HepG2 (cell line): ENCODE results near the gene TAF6L. TPM values are rescaled to one million over a fixed set of nuclear protein-coding genes. Genes with fewer than 3 reads are reported as not detected.

Experiments
- DPF2 ChIP-seq: sonication (generic); formaldehyde crosslinking; IDR thresholded peaks from 2 replicates; pipeline ENCODE4 v1.4.0; 2020; ENCODE audit warnings: mild to moderate bottlenecking, low read depth, missing genetic modification reagents, borderline replicate concordance
- FOSL1 ChIP-seq: sonication (generic); formaldehyde crosslinking; IDR thresholded peaks from 2 replicates; pipeline ENCODE4 v1.9.0; 2021; ENCODE audit warnings: missing genetic modification reagents, borderline replicate concordance
- GATAD1 ChIP-seq: IDR thresholded peaks from 2 replicates; pipeline ENCODE4 v1.6.1; 2016; ENCODE audit warnings: missing genetic modification reagents, missing compliant biosample characterization
- JUND ChIP-seq: sonication (generic); formaldehyde crosslinking; IDR thresholded peaks from 2 replicates; pipeline ENCODE4 v1.8.0; 2022; ENCODE audit warnings: mild to moderate bottlenecking, missing genetic modification reagents
- KLF12 ChIP-seq: sonication (generic); formaldehyde crosslinking; IDR thresholded peaks from 2 replicates; pipeline ENCODE4 v1.4.0; 2020; ENCODE audit warnings: missing genetic modification reagents, borderline replicate concordance
- MAZ ChIP-seq, 2 experiments: sonication (generic) in 1 of 2; formaldehyde crosslinking in 1 of 2; IDR thresholded peaks; 2 replicates each; pipeline versions ENCODE4 v1.5.0 to v1.6.1; 2012 to 2020; ENCODE audit warnings: low read depth in 2 of 2, mild to moderate bottlenecking in 2 of 2, borderline replicate concordance in 1 of 2, improper control_type of control experiment in 1 of 2, low read length in 1 of 2, missing genetic modification reagents in 1 of 2, moderate library complexity in 1 of 2
- PAWR ChIP-seq: sonication (generic); formaldehyde crosslinking; IDR thresholded peaks from 2 replicates; pipeline ENCODE4 v1.4.0; 2020; ENCODE audit warnings: missing genetic modification reagents, mild to moderate bottlenecking, borderline replicate concordance
- PHF8 ChIP-seq: sonication (generic); formaldehyde crosslinking; IDR thresholded peaks from 2 replicates; pipeline ENCODE4 v1.5.0; 2020; ENCODE audit warnings: missing genetic modification reagents
- POGZ ChIP-seq: sonication (generic); formaldehyde crosslinking; IDR thresholded peaks from 2 replicates; pipeline ENCODE4 v1.4.0; 2020; ENCODE audit warnings: mild to moderate bottlenecking, missing genetic modification reagents
- RARA ChIP-seq: IDR thresholded peaks from 2 replicates; pipeline ENCODE4 v1.6.1; 2016; ENCODE audit warnings: missing genetic modification reagents, missing compliant biosample characterization
- RBFOX2 ChIP-seq: fragments of 200-400 bp; formaldehyde crosslinking; IDR thresholded peaks from 2 replicates; pipeline ENCODE4 v1.6.1; 2017; ENCODE audit warnings: low read depth, mild to moderate bottlenecking, low read length
- SAP130 ChIP-seq: IDR thresholded peaks from 2 replicates; pipeline ENCODE4 v1.6.1; 2016; ENCODE audit warnings: low read depth
- SMARCC2 ChIP-seq: fragments of 450-650 bp; IDR thresholded peaks from 2 replicates; pipeline ENCODE4 v1.6.1; 2017; ENCODE audit warnings: antibody characterized with exemption, mild to moderate bottlenecking
- ZFP82 ChIP-seq: sonication (generic); formaldehyde crosslinking; IDR thresholded peaks from 2 replicates; pipeline ENCODE4 v1.5.1; 2020; ENCODE audit warnings: mild to moderate bottlenecking, missing genetic modification reagents, borderline replicate concordance
- ZMAT3 ChIP-seq: sonication (generic); formaldehyde crosslinking; conservative IDR thresholded peaks from 2 replicates; pipeline ENCODE4 v1.7.0; 2021; ENCODE audit warnings: missing genetic modification reagents
- ZNF138 ChIP-seq: sonication (generic); formaldehyde crosslinking; IDR thresholded peaks from 2 replicates; pipeline ENCODE4 v1.5.0; 2020; ENCODE audit warnings: mild to moderate bottlenecking, low read depth, missing genetic modification reagents
- ZNF235 ChIP-seq: sonication (generic); formaldehyde crosslinking; IDR thresholded peaks from 2 replicates; pipeline ENCODE4 v1.8.1; 2023; ENCODE audit warnings: mild to moderate bottlenecking, missing genetic modification reagents, borderline replicate concordance
- ZNF382 ChIP-seq: sonication (generic); formaldehyde crosslinking; IDR thresholded peaks from 2 replicates; pipeline ENCODE4 v1.5.0; 2020; ENCODE audit warnings: missing genetic modification reagents, mild to moderate bottlenecking, borderline replicate concordance
- ZNF446 ChIP-seq: sonication (generic); formaldehyde crosslinking; IDR thresholded peaks from 2 replicates; pipeline ENCODE4 v1.5.0; 2020; ENCODE audit warnings: mild to moderate bottlenecking, missing genetic modification reagents
- ZNF564 ChIP-seq: sonication (generic); formaldehyde crosslinking; IDR thresholded peaks from 2 replicates; pipeline ENCODE4 v1.8.1; 2023; ENCODE audit warnings: mild to moderate bottlenecking, missing genetic modification reagents
- ZNF672 ChIP-seq: sonication (generic); formaldehyde crosslinking; IDR thresholded peaks from 2 replicates; pipeline ENCODE4 v1.8.1; 2022; ENCODE audit warnings: missing genetic modification reagents
- polyA plus RNA-seq, 8 experiments: library from polyadenylated mRNA; depleted of rRNA in 3 of 8; stranded (reverse) in 7 of 8; unstranded in 1 of 8; fragments of >200 nt; fragmentation: Illumina TruSeq in 4 of 8; extraction: Trizol in 4 of 8; gene quantifications; 2 replicates each; pipeline versions ENCODE4 v1.2.1 to v1.2.3, GENCODE V29; 2011 to 2016; ENCODE audit warnings: low read depth in 4 of 8, missing spikeins in 1 of 8, mixed read lengths in 1 of 8; ENCODE audit not compliant: insufficient read depth in 1 of 8
- total RNA-seq, 5 experiments: library from RNA; depleted of rRNA; stranded (reverse); fragments of >200 nt; fragmentation: Illumina TruSeq; extraction: Trizol; gene quantifications; 2 replicates each; pipeline ENCODE4 v1.2.3, GENCODE V29; 2016; ENCODE audit warnings: low read depth in 1 of 5
- TF ChIP-seq, protein P1 (sequence below): fragments of 450-650 bp; IDR thresholded peaks from 2 replicates; pipeline ENCODE4 v1.6.1; 2016
- TF ChIP-seq, protein P2 (sequence below): sonication (generic); formaldehyde crosslinking; IDR thresholded peaks from 2 replicates; pipeline ENCODE4 v1.4.0; 2020; ENCODE audit warnings: missing genetic modification reagents
- TF ChIP-seq, protein P3 (sequence below): sonication (generic); formaldehyde crosslinking; IDR thresholded peaks from 2 replicates; pipeline ENCODE4 v1.4.0; 2020; ENCODE audit warnings: missing genetic modification reagents; ENCODE audit errors: not compliant biosample characterization
- TF ChIP-seq, protein P4 (sequence below): sonication (generic); formaldehyde crosslinking; conservative IDR thresholded peaks from 2 replicates; pipeline ENCODE4 v1.8.0; 2022; ENCODE audit warnings: mild to moderate bottlenecking, moderate library complexity, missing genetic modification reagents

Gene TAF6L
- total and polyA plus RNA-seq, 2 of the 13 experiments (the other 11 are each of a cell fraction or from before 2014, with no cell fraction given), result 12.6 to 19.4 TPM

DNA sequence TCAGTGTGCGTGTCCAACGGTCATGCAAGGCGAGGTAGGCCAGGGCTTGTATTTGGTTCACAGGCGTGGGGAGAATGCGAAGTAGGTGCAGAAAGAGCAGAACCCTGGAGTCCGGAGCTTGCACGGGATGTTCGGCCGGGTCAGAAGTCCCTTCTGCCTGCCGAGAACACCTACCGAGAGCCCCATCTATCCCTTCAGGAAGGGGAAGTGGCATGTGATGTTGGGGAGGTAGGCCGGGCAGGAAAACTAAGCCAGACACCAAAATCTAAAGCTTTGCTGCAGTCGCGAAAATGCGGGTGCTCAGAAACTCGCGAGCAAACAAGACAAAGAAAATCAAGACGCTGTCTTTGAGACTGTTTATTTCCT, 435 bp upstream of the TAF6L start (continued):
- TF ChIP-seq MAZ (IDR thresholded peaks at IDR 0.05; ENCODE audit: borderline replicate concordance, low read depth, low read length), result no peak
- TF ChIP-seq MAZ (CRISPR knock-in tag; IDR thresholded peaks at IDR 0.05; ENCODE audit: low read depth), result no peak
- no peak for TF ChIP-seq ZNF235 (CRISPR knock-in tag)
- no peak for TF ChIP-seq SAP130
- TF ChIP-seq ZNF672 (CRISPR knock-in tag), result no peak
- TF ChIP-seq, protein P1, sequence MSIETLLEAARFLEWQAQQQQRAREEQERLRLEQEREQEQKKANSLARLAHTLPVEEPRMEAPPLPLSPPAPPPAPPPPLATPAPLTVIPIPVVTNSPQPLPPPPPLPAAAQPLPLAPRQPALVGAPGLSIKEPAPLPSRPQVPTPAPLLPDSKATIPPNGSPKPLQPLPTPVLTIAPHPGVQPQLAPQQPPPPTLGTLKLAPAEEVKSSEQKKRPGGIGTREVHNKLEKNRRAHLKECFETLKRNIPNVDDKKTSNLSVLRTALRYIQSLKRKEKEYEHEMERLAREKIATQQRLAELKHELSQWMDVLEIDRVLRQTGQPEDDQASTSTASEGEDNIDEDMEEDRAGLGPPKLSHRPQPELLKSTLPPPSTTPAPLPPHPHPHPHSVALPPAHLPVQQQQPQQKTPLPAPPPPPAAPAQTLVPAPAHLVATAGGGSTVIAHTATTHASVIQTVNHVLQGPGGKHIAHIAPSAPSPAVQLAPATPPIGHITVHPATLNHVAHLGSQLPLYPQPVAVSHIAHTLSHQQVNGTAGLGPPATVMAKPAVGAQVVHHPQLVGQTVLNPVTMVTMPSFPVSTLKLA, result no peak
- TF ChIP-seq RARA (CRISPR knock-in tag), result no peak
- no peak for TF ChIP-seq GATAD1
- no peak for TF ChIP-seq SMARCC2
- no peak for TF ChIP-seq JUND (CRISPR knock-in tag)
- TF ChIP-seq ZNF138 (CRISPR knock-in tag), result no peak
- TF ChIP-seq, protein P2, sequence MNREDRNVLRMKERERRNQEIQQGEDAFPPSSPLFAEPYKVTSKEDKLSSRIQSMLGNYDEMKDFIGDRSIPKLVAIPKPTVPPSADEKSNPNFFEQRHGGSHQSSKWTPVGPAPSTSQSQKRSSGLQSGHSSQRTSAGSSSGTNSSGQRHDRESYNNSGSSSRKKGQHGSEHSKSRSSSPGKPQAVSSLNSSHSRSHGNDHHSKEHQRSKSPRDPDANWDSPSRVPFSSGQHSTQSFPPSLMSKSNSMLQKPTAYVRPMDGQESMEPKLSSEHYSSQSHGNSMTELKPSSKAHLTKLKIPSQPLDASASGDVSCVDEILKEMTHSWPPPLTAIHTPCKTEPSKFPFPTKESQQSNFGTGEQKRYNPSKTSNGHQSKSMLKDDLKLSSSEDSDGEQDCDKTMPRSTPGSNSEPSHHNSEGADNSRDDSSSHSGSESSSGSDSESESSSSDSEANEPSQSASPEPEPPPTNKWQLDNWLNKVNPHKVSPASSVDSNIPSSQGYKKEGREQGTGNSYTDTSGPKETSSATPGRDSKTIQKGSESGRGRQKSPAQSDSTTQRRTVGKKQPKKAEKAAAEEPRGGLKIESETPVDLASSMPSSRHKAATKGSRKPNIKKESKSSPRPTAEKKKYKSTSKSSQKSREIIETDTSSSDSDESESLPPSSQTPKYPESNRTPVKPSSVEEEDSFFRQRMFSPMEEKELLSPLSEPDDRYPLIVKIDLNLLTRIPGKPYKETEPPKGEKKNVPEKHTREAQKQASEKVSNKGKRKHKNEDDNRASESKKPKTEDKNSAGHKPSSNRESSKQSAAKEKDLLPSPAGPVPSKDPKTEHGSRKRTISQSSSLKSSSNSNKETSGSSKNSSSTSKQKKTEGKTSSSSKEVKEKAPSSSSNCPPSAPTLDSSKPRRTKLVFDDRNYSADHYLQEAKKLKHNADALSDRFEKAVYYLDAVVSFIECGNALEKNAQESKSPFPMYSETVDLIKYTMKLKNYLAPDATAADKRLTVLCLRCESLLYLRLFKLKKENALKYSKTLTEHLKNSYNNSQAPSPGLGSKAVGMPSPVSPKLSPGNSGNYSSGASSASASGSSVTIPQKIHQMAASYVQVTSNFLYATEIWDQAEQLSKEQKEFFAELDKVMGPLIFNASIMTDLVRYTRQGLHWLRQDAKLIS (CRISPR knock-in tag), result no peak
- TF ChIP-seq ZNF564, result no peak
- TF ChIP-seq DPF2 (CRISPR knock-in tag), result no peak
- TF ChIP-seq, protein P3, sequence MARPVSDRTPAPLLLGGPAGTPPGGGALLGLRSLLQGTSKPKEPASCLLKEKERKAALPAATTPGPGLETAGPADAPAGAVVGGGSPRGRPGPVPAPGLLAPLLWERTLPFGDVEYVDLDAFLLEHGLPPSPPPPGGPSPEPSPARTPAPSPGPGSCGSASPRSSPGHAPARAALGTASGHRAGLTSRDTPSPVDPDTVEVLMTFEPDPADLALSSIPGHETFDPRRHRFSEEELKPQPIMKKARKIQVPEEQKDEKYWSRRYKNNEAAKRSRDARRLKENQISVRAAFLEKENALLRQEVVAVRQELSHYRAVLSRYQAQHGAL (CRISPR knock-in tag), result no peak
- TF ChIP-seq, protein P4, sequence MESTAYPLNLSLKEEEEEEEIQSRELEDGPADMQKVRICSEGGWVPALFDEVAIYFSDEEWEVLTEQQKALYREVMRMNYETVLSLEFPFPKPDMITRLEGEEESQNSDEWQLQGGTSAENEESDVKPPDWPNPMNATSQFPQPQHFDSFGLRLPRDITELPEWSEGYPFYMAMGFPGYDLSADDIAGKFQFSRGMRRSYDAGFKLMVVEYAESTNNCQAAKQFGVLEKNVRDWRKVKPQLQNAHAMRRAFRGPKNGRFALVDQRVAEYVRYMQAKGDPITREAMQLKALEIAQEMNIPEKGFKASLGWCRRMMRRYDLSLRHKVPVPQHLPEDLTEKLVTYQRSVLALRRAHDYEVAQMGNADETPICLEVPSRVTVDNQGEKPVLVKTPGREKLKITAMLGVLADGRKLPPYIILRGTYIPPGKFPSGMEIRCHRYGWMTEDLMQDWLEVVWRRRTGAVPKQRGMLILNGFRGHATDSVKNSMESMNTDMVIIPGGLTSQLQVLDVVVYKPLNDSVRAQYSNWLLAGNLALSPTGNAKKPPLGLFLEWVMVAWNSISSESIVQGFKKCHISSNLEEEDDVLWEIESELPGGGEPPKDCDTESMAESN (CRISPR knock-in tag), result no peak
- TF ChIP-seq FOSL1, result no peak
- peak; percentile 2; the same call in 1 of the 2 replicates for TF ChIP-seq KLF12
- TF ChIP-seq ZNF446 (CRISPR knock-in tag), result peak; percentile 28; the same call in 1 of the 2 replicates
- no peak for TF ChIP-seq ZMAT3 (CRISPR knock-in tag)
- TF ChIP-seq PHF8 (CRISPR knock-in tag), result no peak
- no peak for TF ChIP-seq ZNF382 (CRISPR knock-in tag)
- TF ChIP-seq POGZ (CRISPR knock-in tag), result no peak
- TF ChIP-seq ZFP82 (CRISPR knock-in tag), result no peak
- TF ChIP-seq PAWR (CRISPR knock-in tag), result no peak
- no peak for TF ChIP-seq RBFOX2
